ENCODE measurements around the gene ZNF774. TPM values are rescaled to one million over a fixed set of nuclear protein-coding genes. Genes with fewer than 3 reads are reported as not detected.

ZNF774 gene
- total and polyA plus RNA-seq, 8 donors, result 0.58 to 7.1 (median 2.3) TPM

GRCh38 chr15:90375071-90375470 lies 23.0 kb downstream of the ZNF774 start:
- 92 to 98% (median 97%) methylated on average over 7 of the region's 7 CpGs for WGBS, 5 donors
- peaks cover 0 to 18% (median 0%) of the 10 kb centered on the region in 4 donors for H3K4me1 ChIP-seq
- no peaks in the 10 kb centered on the region for H3K27me3 ChIP-seq
- TF ChIP-seq POLR2A (IDR thresholded peaks at IDR 0.05) (no peak), CTCF (IDR thresholded peaks at IDR 0.05) (no peak), POLR2AphosphoS5 (IDR thresholded peaks at IDR 0.05) (no peak), EP300 (IDR thresholded peaks at IDR 0.05) (no peak)
- no peak overlapping the region for H3K27ac ChIP-seq
- peaks cover 0 to 14% (median 11%) of the 10 kb centered on the region in 4 donors for H3K9me3 ChIP-seq
- DNase-seq, result no peak
- H3K4me3 ChIP-seq, result no peak overlapping the region
- intact Hi-C loops (cut with DNase I; ENCODE audit: low total_unique reads), result no loop called here
- no peaks in the 10 kb centered on the region for H3K36me3 ChIP-seq

GRCh38 chr15:90376789-90377188 lies 24.7 kb downstream of the ZNF774 start:
- DNase-seq, result peak; percentile 30 to 34
- intact Hi-C loops (cut with DNase I; ENCODE audit: low total_unique reads), result no loop called here
- Histone ChIP-seq H3K36me3 (no peaks in the 10 kb centered on the region), H3K27ac (no peak overlapping the region), H3K9me3 (peaks cover 0 to 14% (median 12%) of the 10 kb centered on the region in 4 donors), H3K4me1 (peaks cover 0 to 11% (median 0%) of the 10 kb centered on the region in 4 donors), H3K4me3 (no peak overlapping the region), H3K27me3 (no peaks in the 10 kb centered on the region)
- 63 to 78% (median 70%) methylated on average over 6 of the region's 6 CpGs for WGBS, 5 donors
- TF ChIP-seq POLR2AphosphoS5 (IDR thresholded peaks at IDR 0.05) (no peak), POLR2A (IDR thresholded peaks at IDR 0.05) (no peak), CTCF (IDR thresholded peaks at IDR 0.05) (no peak)

- Histone ChIP-seq H3K36me3 (no peaks in the 10 kb centered on the region), H3K4me3 (no peak overlapping the region), H3K27me3 (no peaks in the 10 kb centered on the region), H3K4me1 (peaks cover 0 to 11% (median 0%) of the 10 kb centered on the region in 4 donors), H3K27ac (no peak overlapping the region), H3K9me3 (peaks cover 0 to 14% (median 12%) of the 10 kb centered on the region in 4 donors)
- no peak for DNase-seq
- 71 to 85% (median 80%) methylated on average over 1 to 3 of the region's 3 CpGs for WGBS, 5 donors
- intact Hi-C loops (cut with DNase I; ENCODE audit: low total_unique reads), result no loop called here
- TF ChIP-seq EP300 (IDR thresholded peaks at IDR 0.05), result no peak
- no peak for TF ChIP-seq POLR2AphosphoS5 (IDR thresholded peaks at IDR 0.05)
- no peak for TF ChIP-seq POLR2A (IDR thresholded peaks at IDR 0.05)
- TF ChIP-seq CTCF (IDR thresholded peaks at IDR 0.05), result no peak
These were observed 27.2 kb downstream of the ZNF774 start for GRCh38 chr15:90379263-90379662.

- intact Hi-C loops (cut with DNase I; ENCODE audit: low total_unique reads), result no loop called here
These were observed 29.4 kb downstream of the ZNF774 start for GRCh38 chr15:90381515-90381914.

More at GRCh38 chr15:90381515-90381914, 29.4 kb downstream of the ZNF774 start:
- TF ChIP-seq POLR2A (IDR thresholded peaks at IDR 0.05) (no peak), POLR2AphosphoS5 (IDR thresholded peaks at IDR 0.05) (no peak), EP300 (IDR thresholded peaks at IDR 0.05) (no peak), CTCF (IDR thresholded peaks at IDR 0.05) (no peak)
- Histone ChIP-seq H3K36me3 (no peaks in the 10 kb centered on the region), H3K4me3 (no peak overlapping the region), H3K27ac (no peak overlapping the region), H3K9me3 (peaks cover 0 to 14% (median 12%) of the 10 kb centered on the region in 4 donors), H3K27me3 (no peaks in the 10 kb centered on the region), H3K4me1 (peaks cover 0 to 6% (median 0%) of the 10 kb centered on the region in 4 donors)
- no peak for DNase-seq
